Natural killer cell (primary cell): ENCODE data around the gene SYCP2. TPM values are rescaled to one million over a fixed set of nuclear protein-coding genes. Genes with fewer than 3 reads are reported as not detected.

Source experiments
- ATAC-seq, 3 donors: fragments of 150-1000 bp in 2 of 3; fragments of 200-7000 bp in 1 of 3; cut with Tn5 transposase; 1 replicate in 1 of 3; 2 replicates in 2 of 3; pipeline ENCODE4 v1.10.0; 2021; ENCODE audit warnings: mild to moderate bottlenecking in 2 of 3, moderate library complexity in 2 of 3
- DNase-seq, 2 donors: peaks; one replicate each; pipeline versions ENCODE4 v3.0.0 to v3.0.0-alpha.2; 2013 to 2021; ENCODE audit warnings: mixed read lengths in 1 of 2
- H3K27ac ChIP-seq: one replicate; pipeline ENCODE4 v1.5.1; 2013; ENCODE audit warnings: mild to moderate bottlenecking, low read length
- H3K27me3 ChIP-seq: one replicate; pipeline ENCODE4 v1.6.1; 2013; ENCODE audit warnings: low read length; ENCODE audit not compliant: control insufficient read depth, insufficient read depth
- H3K36me3 ChIP-seq: one replicate; pipeline ENCODE4 v1.6.1; 2013; ENCODE audit warnings: low read length; ENCODE audit not compliant: control insufficient read depth, insufficient read depth
- H3K4me1 ChIP-seq: one replicate; pipeline ENCODE4 v1.6.1; 2013; ENCODE audit warnings: low read length; ENCODE audit not compliant: control insufficient read depth, insufficient read depth
- H3K4me3 ChIP-seq: one replicate; pipeline ENCODE4 v1.5.1; 2013; ENCODE audit warnings: low read length
- H3K9me3 ChIP-seq: one replicate; pipeline ENCODE4 v1.6.1; 2013; ENCODE audit warnings: low read length; ENCODE audit not compliant: control insufficient read depth, insufficient read depth
- H3K27ac Mint-ChIP-seq, 2 donors: one replicate each; pipeline ENCODE4 v1.8.0; 2022; ENCODE audit warnings: mild to moderate bottlenecking in 2 of 2, mixed read lengths in 2 of 2, moderate library complexity in 1 of 2
- H3K27me3 Mint-ChIP-seq, 2 donors: one replicate each; pipeline ENCODE4 v1.8.0; 2022; ENCODE audit warnings: low read depth in 2 of 2, mixed read lengths in 2 of 2
- H3K36me3 Mint-ChIP-seq: one replicate; pipeline ENCODE4 v1.8.0; 2022; ENCODE audit warnings: mixed read lengths
- H3K4me1 Mint-ChIP-seq, 2 donors: one replicate each; pipeline ENCODE4 v1.8.0; 2022; ENCODE audit warnings: mixed read lengths in 2 of 2
- H3K4me3 Mint-ChIP-seq: one replicate; pipeline ENCODE4 v1.8.0; 2022; ENCODE audit warnings: mild to moderate bottlenecking, moderate library complexity, mixed read lengths
- H3K9me3 Mint-ChIP-seq, 2 donors: one replicate each; pipeline ENCODE4 v1.8.0; 2022; ENCODE audit warnings: mixed read lengths in 2 of 2
- CTCF ChIP-seq: fragments of 200-600 bp; IDR thresholded peaks from one replicate; pipeline ENCODE4 v1.8.0; 2022; ENCODE audit warnings: antibody characterized with exemption
- WGBS: methylation state at CpG from one replicate; pipeline ENCODE4 v1.1.7; 2013; ENCODE audit warnings: missing lambda C conversion rate; ENCODE audit not compliant: insufficient coverage; 5-methylcytosine and 5-hydroxymethylcytosine counted together
- intact Hi-C: fragments of 100-400 bp; cut with micrococcal nuclease; formaldehyde crosslinking; loops from one replicate; pipeline ENCODE4 v1.14.2; 2022
- total RNA-seq, 4 donors: library from RNA; stranded (reverse); fragments of 120-200 nt in 1 of 4; gene quantifications; one replicate each; pipeline versions ENCODE4 v1.2.3 to v1.2.4, GENCODE V29; 2013 to 2022

The SYCP2 gene
- total RNA-seq, 3 donors from 2014 or later (not counting 1 experiment from before 2014, with no cell fraction given), result 5.9 to 8.6 (median 7.0) TPM

- no peaks in the 10 kb centered on the region for H3K27me3 Mint-ChIP-seq
- DNase-seq, result no peak
- no peak overlapping the region for H3K4me3 ChIP-seq
- H3K27ac ChIP-seq, result no peak overlapping the region
- H3K9me3 Mint-ChIP-seq, result no peaks in the 10 kb centered on the region
- no peaks in the 10 kb centered on the region for H3K4me1 Mint-ChIP-seq
- WGBS, result no CpG with 5 or more reads among the region's 1 CpG
- H3K36me3 Mint-ChIP-seq, result no peaks in the 10 kb centered on the region
- no peaks in the 10 kb centered on the region for H3K9me3 ChIP-seq
- no peak overlapping the region for H3K4me3 Mint-ChIP-seq
- H3K27me3 ChIP-seq, result no peaks in the 10 kb centered on the region
- intact Hi-C loops, result no loop called here
- no peaks in the 10 kb centered on the region for H3K4me1 ChIP-seq
- no peak for ATAC-seq
- peaks cover 2% of the 10 kb centered on the region for H3K36me3 ChIP-seq
- H3K27ac Mint-ChIP-seq, result no peak overlapping the region
- no peak for TF ChIP-seq CTCF
Observed at GRCh38 chr20:59888050-59888449, 45.4 kb downstream of the SYCP2 start.

- no peak for TF ChIP-seq CTCF
- no peaks in the 10 kb centered on the region for H3K9me3 Mint-ChIP-seq
- WGBS, result no CpG with 5 or more reads among the region's 3 CpGs
- H3K4me3 ChIP-seq, result no peak overlapping the region
- intact Hi-C loops, result no loop called here
- H3K27ac ChIP-seq, result no peak overlapping the region
- no peaks in the 10 kb centered on the region for H3K4me1 Mint-ChIP-seq
- H3K27ac Mint-ChIP-seq, result no peak overlapping the region
- peaks cover 2% of the 10 kb centered on the region for H3K36me3 ChIP-seq
- H3K27me3 ChIP-seq, result no peaks in the 10 kb centered on the region
- no peaks in the 10 kb centered on the region for H3K4me1 ChIP-seq
- DNase-seq, result no peak
- no peaks in the 10 kb centered on the region for H3K9me3 ChIP-seq
- ATAC-seq, result no peak
- no peak overlapping the region for H3K4me3 Mint-ChIP-seq
- H3K36me3 Mint-ChIP-seq, result no peaks in the 10 kb centered on the region
- H3K27me3 Mint-ChIP-seq, result no peaks in the 10 kb centered on the region
Observed at GRCh38 chr20:59884494-59884893, 48.9 kb downstream of the SYCP2 start.

GRCh38 chr20:59880198-59880597 lies 53.2 kb downstream of the SYCP2 start:
- no peaks in the 10 kb centered on the region for H3K27me3 ChIP-seq
- H3K36me3 ChIP-seq, result no peaks in the 10 kb centered on the region
- no CpG with 5 or more reads among the region's 1 CpG for WGBS
- Mint-ChIP-seq H3K27ac (no peak overlapping the region), H3K4me3 (no peak overlapping the region), H3K36me3 (no peaks in the 10 kb centered on the region), H3K4me1 (no peaks in the 10 kb centered on the region), H3K9me3 (no peaks in the 10 kb centered on the region), H3K27me3 (peaks cover 0 to 2% of the 10 kb centered on the region in 2 donors)
- no peak for TF ChIP-seq CTCF
- DNase-seq, result no peak
- ATAC-seq, result no peak
- intact Hi-C loops, result no loop called here
- H3K4me1 ChIP-seq, result no peaks in the 10 kb centered on the region
- H3K4me3 ChIP-seq, result no peak overlapping the region
- H3K9me3 ChIP-seq, result no peaks in the 10 kb centered on the region
- no peak overlapping the region for H3K27ac ChIP-seq

DNA sequence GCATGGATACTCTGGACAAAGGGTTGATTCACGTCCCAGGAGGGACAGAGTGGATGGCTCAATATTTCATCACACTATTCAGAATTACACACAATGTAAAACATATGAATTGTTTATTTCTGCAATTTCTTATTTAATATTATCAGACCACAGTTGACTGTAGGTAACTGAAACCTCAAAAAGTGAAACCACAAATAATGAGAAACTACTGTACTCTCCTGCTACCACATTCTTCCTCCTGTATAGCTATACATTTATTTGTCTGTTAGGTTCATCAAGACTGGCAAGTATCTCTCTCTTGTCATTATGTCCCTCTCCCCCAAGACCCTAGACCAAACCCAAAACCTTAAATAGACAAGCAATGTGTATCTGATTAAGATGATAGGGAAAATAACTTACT lies 60.0 kb downstream of the SYCP2 start:
- DNase-seq (no peak), ATAC-seq (no peak)
- H3K4me3 ChIP-seq, result no peak overlapping the region
- no peak for TF ChIP-seq CTCF
- H3K27me3 ChIP-seq, result no peaks in the 10 kb centered on the region
- Mint-ChIP-seq H3K4me3 (no peak overlapping the region), H3K36me3 (no peaks in the 10 kb centered on the region), H3K9me3 (no peaks in the 10 kb centered on the region), H3K27ac (no peak overlapping the region), H3K4me1 (no peaks in the 10 kb centered on the region), H3K27me3 (peaks cover 0 to 2% of the 10 kb centered on the region in 2 donors)
- H3K9me3 ChIP-seq, result no peaks in the 10 kb centered on the region
- no peaks in the 10 kb centered on the region for H3K36me3 ChIP-seq
- H3K4me1 ChIP-seq, result no peaks in the 10 kb centered on the region
- intact Hi-C loops, result no loop called here
- no peak overlapping the region for H3K27ac ChIP-seq
- whole genome bisulfite sequencing, result no CpG with 5 or more reads among the region's 1 CpG
